Endothelial cell of umbilical vein (primary cell): Measurements from ENCODE around the gene KMT5C. TPM values are rescaled to one million over a fixed set of nuclear protein-coding genes. Genes with fewer than 3 reads are reported as not detected.

Experiments
- BruUV-seq: library from RNA; stranded (reverse); fragments of 400-500 nt; replicated peaks from 2 replicates; lab custom pipeline; 2021; lab: Mats Ljungman, UMichigan
- CTCF ChIA-PET: fragments of 300-600, 350-600 bp; sonication (Branson Sonifier 250); formaldehyde crosslinking; loops from one replicate; lab custom pipeline; 2021; ENCODE audit warnings: antibody characterized with exemption, inconsistent platforms; lab: Charles Lee
- POLR2A ChIA-PET: fragments of 300-600, 350-600 bp; sonication (Branson Sonifier 250); formaldehyde crosslinking; loops from one replicate; lab custom pipeline; 2021; ENCODE audit warnings: antibody characterized with exemption, inconsistent platforms; lab: Charles Lee
- DNase-seq: peaks from one replicate; pipeline ENCODE4 v3.0.0-alpha.2; 2011; ENCODE audit warnings: low read depth, low spot score
- FAIRE-seq: peaks from 2 replicates; lab custom pipeline; 2011; peaks lifted over from hg19 to GRCh38; lab: Jason Lieb, UNC
- H2AFZ ChIP-seq: 2 replicates; pipeline ENCODE4 v1.6.0; 2012; ENCODE audit warnings: low read depth, low read length, control low read depth, inconsistent platforms
- H3K27ac ChIP-seq: 2 replicates; pipeline ENCODE4 v1.5.1; 2011; ENCODE audit warnings: low read depth, mild to moderate bottlenecking, control low read depth, low read length, moderate library complexity; ENCODE audit not compliant: insufficient read depth
- H3K27me3 ChIP-seq, 2 experiments: 2 replicates each; pipeline versions ENCODE4 v1.6.0 to v1.6.1; 2011; ENCODE audit warnings: low read length in 2 of 2, mixed read lengths in 1 of 2; ENCODE audit not compliant: control insufficient read depth in 2 of 2, insufficient read depth in 2 of 2
- H3K36me3 ChIP-seq, 2 experiments: 2 replicates in 1 of 2; 3 replicates in 1 of 2; pipeline ENCODE4 v1.5.1; 2011; ENCODE audit warnings: low read length in 2 of 2, mild to moderate bottlenecking in 1 of 2, moderate library complexity in 1 of 2; ENCODE audit not compliant: control insufficient read depth in 2 of 2, insufficient read depth in 2 of 2; ENCODE audit errors: extremely low read depth in 1 of 2
- H3K4me1 ChIP-seq: 3 replicates; pipeline ENCODE4 v1.5.1; 2011; ENCODE audit warnings: mild to moderate bottlenecking, low read length; ENCODE audit not compliant: control insufficient read depth, insufficient read depth; ENCODE audit errors: extremely low read depth
- H3K4me2 ChIP-seq: 2 replicates; pipeline ENCODE4 v1.6.1; 2011; ENCODE audit warnings: low read length, control low read depth, mixed read lengths; ENCODE audit not compliant: insufficient read depth
- H3K4me3 ChIP-seq, 3 experiments: fragments of 200-600 bp in 1 of 3; sonication (generic), shearing (Covaris generic) in 1 of 3; replicated peaks in 1 of 3; 2 replicates each; pipeline ENCODE4 v1.5.1; 2011 to 2016; ENCODE audit warnings: control low read depth in 3 of 3, low read length in 3 of 3, mild to moderate bottlenecking in 2 of 3, inconsistent platforms in 1 of 3, low read depth in 1 of 3, moderate library complexity in 1 of 3; ENCODE audit not compliant: insufficient read depth in 1 of 3
- H3K79me2 ChIP-seq: 2 replicates; pipeline ENCODE4 v1.6.0; 2012; ENCODE audit warnings: low read length, inconsistent platforms; ENCODE audit not compliant: control insufficient read depth, insufficient read depth
- H3K9ac ChIP-seq: replicated peaks from 2 replicates; pipeline ENCODE3; 2011; ENCODE audit warnings: low read length, control low read depth; ENCODE audit not compliant: insufficient read depth; ENCODE audit errors: extremely low read depth
- H3K9me1 ChIP-seq: replicated peaks from 3 replicates; pipeline ENCODE4 v1.6.0; 2011; ENCODE audit warnings: mild to moderate bottlenecking, low read length; ENCODE audit not compliant: control insufficient read depth, insufficient read depth; ENCODE audit errors: extremely low read depth
- H3K9me3 ChIP-seq: replicated peaks from 2 replicates; pipeline ENCODE4 v1.5.1; 2012; ENCODE audit warnings: low read length, inconsistent platforms; ENCODE audit not compliant: control insufficient read depth, insufficient read depth
- H4K20me1 ChIP-seq: replicated peaks from 2 replicates; pipeline ENCODE3; 2011; ENCODE audit warnings: mild to moderate bottlenecking, low read length; ENCODE audit not compliant: control insufficient read depth, insufficient read depth; ENCODE audit errors: extremely low read depth
- EZH2 ChIP-seq: IDR thresholded peaks from 2 replicates; pipeline ENCODE4 v1.6.1; 2012; ENCODE audit warnings: borderline replicate concordance, low read depth, mild to moderate bottlenecking, moderate library complexity, low read length, inconsistent platforms; ENCODE audit not compliant: severe bottlenecking
- FOS ChIP-seq: IDR thresholded peaks from 2 replicates; pipeline ENCODE4 v1.6.1; 2011; ENCODE audit warnings: mild to moderate bottlenecking, low read length, moderate library complexity, borderline replicate concordance; ENCODE audit not compliant: insufficient read depth
- GATA2 ChIP-seq: IDR thresholded peaks from 2 replicates; pipeline ENCODE4 v1.7.0; 2011; ENCODE audit warnings: low read depth, mild to moderate bottlenecking, moderate library complexity, mixed read lengths, low read length; ENCODE audit not compliant: insufficient read length, insufficient read depth
- JUN ChIP-seq: IDR thresholded peaks from 2 replicates; pipeline ENCODE4 v1.6.1; 2011; ENCODE audit warnings: borderline replicate concordance, low read depth; ENCODE audit not compliant: insufficient read length, insufficient read depth
- MYC ChIP-seq: IDR thresholded peaks from one replicate; pipeline ENCODE4 v1.6.1; 2011; ENCODE audit warnings: mild to moderate bottlenecking, low read depth, low read length
- POLR2A ChIP-seq: IDR thresholded peaks from 2 replicates; pipeline ENCODE4 v1.6.1; 2012; ENCODE audit warnings: low read depth, mild to moderate bottlenecking, control low read depth, low read length
- POLR2AphosphoS5 ChIP-seq: IDR thresholded peaks from 2 replicates; pipeline ENCODE4 v1.6.1; 2012; ENCODE audit warnings: low read depth, mild to moderate bottlenecking, control low read depth, low read length, moderate library complexity; ENCODE audit not compliant: insufficient read depth
- dilution Hi-C: fragments of 300-500 bp; cut with MboI; formaldehyde crosslinking; loops from one replicate; pipeline ENCODE4 v1.15.0; 2019; ENCODE audit warnings: low sequenced_read_pairs; ENCODE audit not compliant: extremely low pct_ligation_motif_present
- intact Hi-C: fragments of 100-400 bp; cut with micrococcal nuclease; formaldehyde crosslinking; loops from one replicate; pipeline ENCODE4 v1.10.0; 2022
- polyA plus RNA-seq, 4 experiments: library from polyadenylated mRNA; depleted of rRNA in 3 of 4; stranded (reverse) in 3 of 4; unstranded in 1 of 4; fragments of >200 nt; gene quantifications; 2 replicates each; pipeline versions ENCODE4 v1.2.1 to v1.2.3, GENCODE V29; 2011 to 2012; ENCODE audit warnings: missing spikeins in 1 of 4
- total RNA-seq: library from RNA; stranded (reverse); gene quantifications from 2 replicates; pipeline ENCODE4 v1.2.3, GENCODE V29; 2021
- TF ChIP-seq, protein P1 (sequence below): IDR thresholded peaks from 2 replicates; pipeline ENCODE4 v1.6.1; 2011; ENCODE audit not compliant: insufficient read depth, insufficient read length
- TF ChIP-seq, protein P2 (sequence below), 2 donors: IDR thresholded peaks; 1 replicate in 1 of 2; 2 replicates in 1 of 2; pipeline ENCODE4 v1.5.1; 2011; ENCODE audit warnings: low read length in 2 of 2, mild to moderate bottlenecking in 2 of 2, moderate library complexity in 2 of 2, control low read depth in 1 of 2, inconsistent platforms in 1 of 2, low read depth in 1 of 2; ENCODE audit not compliant: insufficient read depth in 1 of 2; ENCODE audit errors: extremely low read depth in 1 of 2

The KMT5C gene
- total and polyA plus RNA-seq, 2 donors (not counting 3 experiments of a cell fraction or from before 2014, with no cell fraction given): 7.2 to 13.5 TPM

DNA sequence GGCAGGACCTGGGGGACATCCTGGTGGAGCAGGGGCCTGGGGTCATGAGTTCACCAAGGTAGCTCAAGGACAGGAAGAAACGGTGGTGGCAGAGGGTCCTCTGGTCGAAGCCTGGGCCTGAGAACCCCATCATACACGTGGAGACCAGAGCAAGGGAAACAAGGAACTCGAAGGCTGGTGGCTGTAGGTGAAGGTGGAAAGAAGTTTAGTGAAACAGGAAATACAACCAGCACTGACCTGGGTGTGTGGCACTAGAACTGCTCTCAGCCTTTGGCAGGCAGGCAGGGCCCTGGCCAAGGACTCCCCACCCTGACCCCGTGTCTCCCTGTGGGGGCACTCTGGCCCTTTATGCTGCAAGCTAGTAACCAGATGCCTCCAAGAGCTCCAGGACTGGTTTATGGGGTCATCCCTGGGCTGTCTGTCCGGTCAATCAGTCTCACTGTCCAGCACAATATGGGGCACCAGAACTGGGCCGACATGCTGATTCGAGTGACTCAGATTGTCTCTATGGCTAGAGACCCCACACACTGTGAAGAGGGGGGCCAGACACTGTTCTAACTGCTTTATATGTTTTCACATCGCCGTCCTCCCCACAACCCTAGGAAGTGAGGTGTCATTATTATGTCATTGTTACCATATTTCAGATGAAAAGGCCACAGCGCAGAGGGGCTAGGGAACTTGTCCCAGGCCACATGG is 11.1 kb downstream of the KMT5C start:
- ChIA-PET POLR2A (no interaction called here), CTCF (interaction anchor here (1.1 to 1.3 kb wide), 2 partner anchors 11 to 153 kb away, joined by 4 to 5 read pairs; partner anchors contain the start of gene KMT5C)
- no peaks in the 10 kb centered on the region for H3K9me1 ChIP-seq
- intact Hi-C loops: no loop called here
- no peak for FAIRE-seq
- no peak overlapping the region for H3K4me3 ChIP-seq
- no peak overlapping the region for H3K27ac ChIP-seq
- no TSS peak for BruUV-seq
- peaks cover 4% of the 10 kb centered on the region for H3K4me1 ChIP-seq
- no peak for DNase-seq
- peaks cover 20 to 26% of the 10 kb centered on the region in 2 experiments for H3K27me3 ChIP-seq
- H3K9ac ChIP-seq: no peak overlapping the region
- no peak overlapping the region for H3K4me2 ChIP-seq
- dilution Hi-C loops: no loop called here
- no peaks in the 10 kb centered on the region for H3K9me3 ChIP-seq
- H2AFZ ChIP-seq: no peak overlapping the region
- no peaks in the 10 kb centered on the region for H4K20me1 ChIP-seq
- no peak for TF ChIP-seq MYC
- TF ChIP-seq GATA2: no peak
- TF ChIP-seq POLR2A: no peak
- TF ChIP-seq EZH2: no peak
- no peak for TF ChIP-seq JUN
- TF ChIP-seq, protein P1, sequence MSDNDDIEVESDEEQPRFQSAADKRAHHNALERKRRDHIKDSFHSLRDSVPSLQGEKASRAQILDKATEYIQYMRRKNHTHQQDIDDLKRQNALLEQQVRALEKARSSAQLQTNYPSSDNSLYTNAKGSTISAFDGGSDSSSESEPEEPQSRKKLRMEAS: no peak
- no peak for TF ChIP-seq FOS
- TF ChIP-seq, protein P2, sequence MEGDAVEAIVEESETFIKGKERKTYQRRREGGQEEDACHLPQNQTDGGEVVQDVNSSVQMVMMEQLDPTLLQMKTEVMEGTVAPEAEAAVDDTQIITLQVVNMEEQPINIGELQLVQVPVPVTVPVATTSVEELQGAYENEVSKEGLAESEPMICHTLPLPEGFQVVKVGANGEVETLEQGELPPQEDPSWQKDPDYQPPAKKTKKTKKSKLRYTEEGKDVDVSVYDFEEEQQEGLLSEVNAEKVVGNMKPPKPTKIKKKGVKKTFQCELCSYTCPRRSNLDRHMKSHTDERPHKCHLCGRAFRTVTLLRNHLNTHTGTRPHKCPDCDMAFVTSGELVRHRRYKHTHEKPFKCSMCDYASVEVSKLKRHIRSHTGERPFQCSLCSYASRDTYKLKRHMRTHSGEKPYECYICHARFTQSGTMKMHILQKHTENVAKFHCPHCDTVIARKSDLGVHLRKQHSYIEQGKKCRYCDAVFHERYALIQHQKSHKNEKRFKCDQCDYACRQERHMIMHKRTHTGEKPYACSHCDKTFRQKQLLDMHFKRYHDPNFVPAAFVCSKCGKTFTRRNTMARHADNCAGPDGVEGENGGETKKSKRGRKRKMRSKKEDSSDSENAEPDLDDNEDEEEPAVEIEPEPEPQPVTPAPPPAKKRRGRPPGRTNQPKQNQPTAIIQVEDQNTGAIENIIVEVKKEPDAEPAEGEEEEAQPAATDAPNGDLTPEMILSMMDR (IDR thresholded peaks at IDR 0.05; ENCODE audit: extremely low read depth in 1 of 2, insufficient read depth in 1 of 2, low read depth in 1 of 2, low read length in 2 of 2): no peak
- TF ChIP-seq POLR2AphosphoS5: no peak
- no peaks in the 10 kb centered on the region for H3K79me2 ChIP-seq
- no peaks in the 10 kb centered on the region for H3K36me3 ChIP-seq
